C1 segment of cervical spinal cord (tissue), 14 donors: ENCODE data around the gene KRT222.
A peak's percentile ranks its signal among the peaks of the same experiment; 100 is the strongest.

Experiments
- DNase-seq, 14 donors: peaks; one replicate each; lab custom pipeline; 2025; lab: John Stamatoyannopoulos, UW

The KRT222 gene

DNA sequence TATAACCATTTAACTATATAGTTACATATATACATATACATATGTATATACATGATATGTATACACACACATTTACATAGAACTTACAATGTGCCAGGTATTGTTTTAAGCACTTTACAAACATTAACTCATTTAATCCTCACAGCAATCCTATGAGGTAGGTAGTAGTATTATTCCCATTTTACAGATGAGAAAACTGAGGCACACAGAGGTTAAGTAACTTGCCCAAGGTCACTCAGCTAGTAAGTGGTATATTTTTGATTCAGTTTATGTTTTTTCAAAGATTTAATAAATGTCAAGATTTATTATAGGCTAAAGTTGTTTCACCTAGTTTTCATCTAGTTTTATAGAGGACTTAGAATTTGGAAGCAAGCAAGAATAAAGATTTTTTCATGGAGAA is 6.6 kb downstream of the KRT222 start:
- DNase-seq, result no peak

- no peak for DNase-seq
Measured at GRCh38 chr17:40651939-40652338, 13.0 kb downstream of the KRT222 start.

DNA sequence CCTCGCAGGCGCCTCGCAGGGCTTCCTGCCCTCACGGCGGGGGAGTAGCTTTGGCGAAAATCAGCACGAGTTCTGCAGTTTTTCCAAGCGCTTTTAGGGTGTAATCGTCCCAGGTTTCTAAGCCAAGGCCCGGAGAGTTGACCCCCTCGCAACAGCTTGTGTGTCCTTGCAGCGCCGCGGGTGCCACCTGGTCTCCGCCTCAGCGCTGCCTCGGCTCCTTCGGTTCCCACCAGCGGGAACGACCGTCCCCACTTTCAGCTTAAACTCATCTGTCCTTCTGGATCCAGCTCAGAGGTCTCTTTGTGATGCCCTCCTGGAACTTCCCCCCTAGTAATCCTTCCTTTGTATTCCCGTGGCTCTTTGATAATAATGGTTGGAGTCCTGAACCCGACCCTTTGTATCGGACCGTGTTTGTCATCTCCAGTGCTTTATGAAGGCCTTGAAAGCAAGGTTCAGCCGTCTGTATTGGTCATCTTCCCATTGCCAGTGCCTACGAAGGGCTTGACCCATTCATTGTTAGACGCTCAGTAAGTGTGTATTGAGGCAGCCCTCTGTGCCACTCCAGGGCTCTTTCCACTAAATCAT is 16.5 kb downstream of the KRT222 start:
- peak in 4 of 14 donors; percentile 15 to 36 (median 30) for DNase-seq

DNA sequence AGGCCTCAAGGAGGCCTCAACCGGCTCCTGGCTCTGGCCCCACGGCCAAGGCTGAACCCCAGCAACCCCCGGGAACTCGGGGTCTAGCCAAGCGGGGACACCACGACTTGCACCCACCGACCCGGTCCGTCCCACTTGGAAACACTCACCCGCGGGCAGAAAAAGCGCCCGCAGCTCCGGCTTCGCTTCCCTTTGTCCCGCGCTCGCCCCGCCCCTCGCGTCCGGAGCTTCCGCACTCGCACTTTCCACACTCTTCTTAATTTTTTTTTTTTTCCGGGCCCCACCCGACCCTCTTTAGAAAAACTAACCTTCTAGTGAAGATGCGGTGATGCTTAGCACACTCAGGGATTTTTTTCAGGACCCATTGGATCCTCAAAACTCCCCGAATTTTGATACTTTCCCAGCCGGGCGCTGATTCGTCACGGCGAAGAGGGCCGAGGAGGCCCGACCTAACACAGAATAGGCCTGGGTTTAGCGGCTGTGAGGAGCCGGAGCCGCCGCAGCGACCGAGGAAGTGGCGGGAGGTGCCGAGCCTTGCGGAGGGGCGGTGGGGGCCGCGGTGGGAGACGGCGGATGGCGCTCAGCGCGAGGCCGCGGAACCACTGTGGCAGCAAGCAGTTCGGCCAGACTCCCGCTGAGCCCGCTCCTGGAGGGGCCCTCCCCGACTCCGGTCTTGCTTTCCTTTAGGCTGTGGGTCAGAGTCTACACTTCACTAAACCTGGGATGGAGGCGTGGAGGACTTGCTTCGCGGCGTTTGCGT is 17.2 kb downstream of the KRT222 start, which contains the start of gene SMARCE1:
Gene SMARCE1, minus strand, starts transcription at position 195 of the 760 bp plus-strand sequence. CDS start 2,016 bp downstream, outside the sequence.
- DNase-seq, result peak in 13 of 14 donors; percentile 42 to 85 (median 74)

DNA sequence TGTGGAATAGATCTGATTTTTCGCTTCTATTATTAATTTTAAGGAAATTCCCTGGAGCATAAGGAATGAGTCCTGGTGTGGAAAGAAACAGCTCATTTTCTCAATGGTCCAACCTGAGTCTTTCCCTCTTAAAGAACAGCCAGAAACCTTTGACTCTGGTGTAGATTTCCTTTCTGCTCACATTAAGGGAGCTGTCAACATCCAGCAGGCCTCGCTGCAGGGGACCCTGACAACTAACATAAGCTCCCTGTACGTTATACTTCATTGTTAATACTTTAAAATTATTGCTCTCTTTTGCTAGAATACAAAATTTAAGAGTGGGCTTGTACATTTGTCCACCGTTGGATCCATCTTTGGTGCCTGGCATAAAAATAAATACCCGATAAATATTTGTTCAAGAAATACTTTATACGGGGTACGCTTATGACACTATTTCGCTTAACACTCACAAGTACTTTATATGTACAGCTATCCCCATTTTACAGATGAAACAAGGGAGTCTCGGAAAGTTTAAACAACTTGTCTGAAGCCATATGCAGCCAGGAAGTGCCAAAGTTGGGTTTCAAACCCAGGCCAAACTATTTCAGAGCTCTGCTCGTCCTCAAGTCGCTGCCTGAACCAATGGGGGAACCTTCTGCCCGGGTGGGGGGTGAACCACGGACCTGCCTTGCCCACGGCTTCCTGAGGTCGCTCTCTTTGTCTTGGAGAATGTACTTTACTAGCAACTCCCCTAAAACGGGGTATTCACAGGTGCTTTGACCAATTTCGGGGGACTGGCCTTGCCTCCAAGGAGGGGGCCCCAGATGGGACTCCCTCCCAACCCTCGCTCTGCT is 18.0 kb downstream of the KRT222 start:
- DNase-seq, result no peak

DNA sequence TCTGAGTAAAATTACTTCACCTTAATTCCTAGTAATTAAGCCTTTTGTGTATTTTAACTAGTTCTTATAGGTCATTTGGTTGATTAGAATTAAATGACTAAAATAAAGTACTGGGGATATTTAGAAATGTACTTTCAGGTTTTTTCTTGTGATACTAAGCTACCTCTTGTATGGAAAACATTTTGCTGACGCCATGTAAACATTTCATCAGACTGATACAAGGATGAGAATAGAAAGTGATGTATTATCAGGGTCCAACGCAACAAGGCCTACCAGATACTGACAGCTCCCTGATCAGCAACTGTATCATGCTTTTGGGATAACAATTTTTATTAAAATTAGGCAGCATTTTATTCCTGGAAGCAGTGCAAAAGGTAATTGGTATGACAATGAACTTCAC is 19.0 kb downstream of the KRT222 start:
- no peak for DNase-seq

GRCh38 chr17:40645291-40645690 is 19.7 kb downstream of the KRT222 start:
- DNase-seq, result no peak

DNA sequence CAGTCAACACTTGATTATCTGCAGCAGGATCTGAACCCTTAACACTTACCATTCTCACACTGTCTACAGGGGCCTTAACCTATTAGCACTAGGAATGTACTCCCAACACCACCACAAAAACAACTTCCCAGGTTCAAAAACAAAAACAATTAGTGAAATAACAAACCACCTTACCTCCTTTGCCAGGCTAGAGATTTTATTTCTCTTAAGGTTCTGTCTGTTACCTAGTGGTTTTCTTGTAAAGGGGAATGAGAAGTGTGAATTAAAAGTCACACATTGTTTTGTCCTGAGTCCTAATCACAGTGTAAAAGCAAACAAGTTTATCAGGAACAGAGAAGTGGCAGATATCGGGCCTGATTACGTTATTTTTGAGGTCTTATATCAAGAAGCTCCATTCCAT is 27.0 kb downstream of the KRT222 start:
- no peak for DNase-seq

DNA sequence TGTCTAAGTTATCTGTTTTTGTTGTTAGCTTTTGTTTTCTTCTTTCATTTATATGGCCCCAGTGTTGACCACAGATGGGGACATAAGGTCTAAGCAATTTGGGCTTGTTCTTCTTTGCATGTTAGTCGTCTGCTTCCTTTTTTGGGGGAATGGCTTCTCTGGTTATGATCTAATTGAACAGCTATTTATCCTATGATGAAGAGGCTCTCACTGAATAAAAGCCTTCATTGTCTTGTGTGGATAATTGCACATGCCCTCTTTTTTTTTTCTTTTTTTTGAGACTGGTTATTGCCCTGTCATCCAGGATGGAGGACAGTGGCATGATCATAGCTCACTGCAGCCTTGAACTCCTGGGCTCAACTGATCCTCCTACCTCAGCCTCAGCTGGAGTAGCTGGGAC is 31.1 kb downstream of the KRT222 start:
- DNase-seq, result no peak

- no peak for DNase-seq
Measured at GRCh38 chr17:40632216-40632615, 32.8 kb downstream of the KRT222 start.

DNA sequence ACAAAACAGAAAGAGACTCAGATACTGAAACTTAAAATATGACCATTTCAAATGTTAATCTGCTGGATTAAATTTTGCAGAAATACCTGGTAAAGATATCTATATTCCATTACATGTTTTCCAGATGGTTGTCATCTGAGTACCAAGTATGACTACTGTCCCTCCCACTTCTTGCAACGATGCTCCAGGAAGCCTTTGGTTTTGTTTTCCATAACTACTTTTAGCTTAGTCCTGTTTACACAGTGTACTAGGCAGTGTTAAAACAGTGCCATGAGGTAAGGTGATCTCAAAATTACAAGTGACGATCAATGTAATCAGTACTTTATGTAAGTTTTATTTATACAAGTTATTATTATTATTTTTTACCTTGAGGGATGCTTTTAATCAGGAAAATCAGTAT is 35.1 kb downstream of the KRT222 start:
- DNase-seq, result no peak

GRCh38 chr17:40625311-40625710 is 39.7 kb downstream of the KRT222 start:
- DNase-seq, result no peak

- no peak for DNase-seq
Measured at GRCh38 chr17:40623419-40624210, 41.4 kb downstream of the KRT222 start.

GRCh38 chr17:40622509-40622928 is 42.5 kb downstream of the KRT222 start:
- no peak for DNase-seq

DNA sequence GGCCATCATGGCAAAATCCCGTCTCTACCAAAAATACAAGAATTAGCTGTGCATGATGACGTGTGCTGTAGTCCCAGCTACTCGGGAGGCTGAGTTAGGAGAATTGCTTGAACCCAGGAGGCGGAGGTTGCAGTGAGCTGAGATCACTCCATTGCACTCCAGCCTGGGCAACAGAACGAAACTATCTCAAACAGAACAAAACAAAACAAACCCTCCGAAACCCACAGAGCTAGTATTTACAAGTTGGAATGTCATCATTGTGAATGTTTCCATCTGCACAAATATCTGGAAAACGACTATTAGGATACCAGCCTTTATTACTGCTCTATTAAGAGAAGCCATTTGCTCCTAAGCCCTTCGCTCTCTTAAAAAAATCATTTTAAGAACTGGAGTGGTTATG is 43.4 kb downstream of the KRT222 start:
- DNase-seq, result no peak

DNA sequence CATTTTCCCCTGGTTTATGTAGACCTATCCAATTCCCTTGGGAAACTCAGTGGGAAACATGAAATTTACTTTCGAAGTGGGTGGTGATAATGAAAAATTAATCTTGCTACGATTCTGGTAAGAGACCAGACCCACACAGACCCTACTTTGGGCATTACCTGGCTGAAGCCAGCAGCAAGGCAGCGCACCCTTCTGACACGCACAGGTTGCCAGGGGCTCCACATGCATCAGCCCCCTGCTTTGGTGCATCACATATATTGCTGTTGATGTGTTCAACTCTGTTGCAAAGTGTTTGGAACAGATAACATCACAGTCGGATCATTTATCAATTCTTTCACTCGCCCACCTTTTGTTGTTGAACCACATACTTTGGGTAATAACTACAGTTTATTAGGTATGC is 44.0 kb downstream of the KRT222 start:
- DNase-seq, result no peak

- no peak for DNase-seq
Measured at GRCh38 chr17:40618754-40619625, 46.0 kb downstream of the KRT222 start.

GRCh38 chr17:40617678-40618240 is 47.2 kb downstream of the KRT222 start:
- DNase-seq, result no peak

- no peak for DNase-seq
Measured at GRCh38 chr17:40616592-40616991, 48.4 kb downstream of the KRT222 start.

GRCh38 chr17:40615841-40616476 is 49.0 kb downstream of the KRT222 start:
- no peak for DNase-seq
